Gastrocnemius medialis (tissue), 4 donors: ENCODE results near the gene ZNF605. TPM values are rescaled to one million over a fixed set of nuclear protein-coding genes. Genes with fewer than 3 reads are reported as not detected.
"Not testable (repeated sequence)": the region's sequence is repeated elsewhere in the genome, so short reads cannot be mapped to it uniquely, and the experiment has no call there.

Experiments
- ATAC-seq, 2 donors: fragments of 150-250 bp; one replicate each; pipeline ENCODE4 v1.9.1; 2016
- DNase-seq, 2 donors: peaks; one replicate each; pipeline ENCODE4 v3.0.0-alpha.2; 2019
- H3K27ac ChIP-seq, 4 donors: fragments of 200-600 bp; sonication (generic); 1 replicate in 1 of 4; 2 replicates in 3 of 4; pipeline ENCODE4 v1.5.1; 2016 to 2018; ENCODE audit warnings: mild to moderate bottlenecking in 2 of 4, moderate library complexity in 1 of 4
- H3K27me3 ChIP-seq, 3 donors: fragments of 200-600 bp; sonication (generic) in 2 of 3; 1 replicate in 1 of 3; 2 replicates in 2 of 3; pipeline versions ENCODE4 v1.5.1 to v1.6.0; 2016 to 2019; ENCODE audit warnings: mild to moderate bottlenecking in 1 of 3, moderate library complexity in 1 of 3
- H3K36me3 ChIP-seq, 2 donors: fragments of 200-600 bp; sonication (generic) in 1 of 2; one replicate each; pipeline ENCODE4 v1.5.1; 2017 to 2018
- H3K4me1 ChIP-seq, 2 donors: fragments of 200-600 bp; sonication (generic) in 1 of 2; one replicate each; pipeline ENCODE4 v1.5.1; 2016 to 2017; ENCODE audit warnings: mild to moderate bottlenecking in 2 of 2
- H3K4me3 ChIP-seq, 4 donors: fragments of 200-600 bp; sonication (generic) in 3 of 4; 1 replicate in 1 of 4; 2 replicates in 3 of 4; pipeline ENCODE4 v1.5.1; 2016 to 2019; ENCODE audit warnings: mild to moderate bottlenecking in 2 of 4
- H3K9me3 ChIP-seq, 3 donors: fragments of 200-600 bp; sonication (generic) in 2 of 3; 1 replicate in 1 of 3; 2 replicates in 2 of 3; pipeline ENCODE4 v1.5.1; 2016 to 2019
- POLR2A ChIP-seq, 2 donors: fragments of 450-650 bp; IDR thresholded peaks; one replicate each; pipeline ENCODE4 v1.6.1; 2017; ENCODE audit warnings: antibody characterized with exemption in 2 of 2, mild to moderate bottlenecking in 2 of 2, moderate library complexity in 2 of 2
- in situ Hi-C, 4 donors: fragments of 200-750 bp; cut with MboI; loops; one replicate each; pipeline versions ENCODE4 v1.15.0 to v1.8.0; 2017; ENCODE audit warnings: low sequenced_read_pairs in 4 of 4
- intact Hi-C: fragments of 100-400 bp; cut with DNase I; formaldehyde crosslinking; loops from one replicate; pipeline ENCODE4 v1.15.1; 2023; ENCODE audit warnings: low total_unique reads
- total RNA-seq, 4 donors: library from RNA; depleted of rRNA; stranded (reverse); fragments of >200 nt; gene quantifications; one replicate each; pipeline versions ENCODE4 v1.1.0 to v1.2.3, GENCODE V29; 2016
- TF ChIP-seq, protein P1 (sequence below), 5 experiments: fragments of 450-650 bp in 3 of 5; fragments of 200-600 bp in 2 of 5; sonication (generic) in 2 of 5; IDR thresholded peaks in 4 of 5; conservative IDR thresholded peaks in 1 of 5; 1 replicate in 4 of 5; 2 replicates in 1 of 5; pipeline ENCODE4 v1.5.1; 2016 to 2019; ENCODE audit warnings: antibody characterized with exemption in 5 of 5, mild to moderate bottlenecking in 3 of 5, moderate library complexity in 3 of 5

The ZNF605 gene
- total RNA-seq, result 1 to 10 TPM; 2.1 to 4.6 (median 2.2) TPM

DNA sequence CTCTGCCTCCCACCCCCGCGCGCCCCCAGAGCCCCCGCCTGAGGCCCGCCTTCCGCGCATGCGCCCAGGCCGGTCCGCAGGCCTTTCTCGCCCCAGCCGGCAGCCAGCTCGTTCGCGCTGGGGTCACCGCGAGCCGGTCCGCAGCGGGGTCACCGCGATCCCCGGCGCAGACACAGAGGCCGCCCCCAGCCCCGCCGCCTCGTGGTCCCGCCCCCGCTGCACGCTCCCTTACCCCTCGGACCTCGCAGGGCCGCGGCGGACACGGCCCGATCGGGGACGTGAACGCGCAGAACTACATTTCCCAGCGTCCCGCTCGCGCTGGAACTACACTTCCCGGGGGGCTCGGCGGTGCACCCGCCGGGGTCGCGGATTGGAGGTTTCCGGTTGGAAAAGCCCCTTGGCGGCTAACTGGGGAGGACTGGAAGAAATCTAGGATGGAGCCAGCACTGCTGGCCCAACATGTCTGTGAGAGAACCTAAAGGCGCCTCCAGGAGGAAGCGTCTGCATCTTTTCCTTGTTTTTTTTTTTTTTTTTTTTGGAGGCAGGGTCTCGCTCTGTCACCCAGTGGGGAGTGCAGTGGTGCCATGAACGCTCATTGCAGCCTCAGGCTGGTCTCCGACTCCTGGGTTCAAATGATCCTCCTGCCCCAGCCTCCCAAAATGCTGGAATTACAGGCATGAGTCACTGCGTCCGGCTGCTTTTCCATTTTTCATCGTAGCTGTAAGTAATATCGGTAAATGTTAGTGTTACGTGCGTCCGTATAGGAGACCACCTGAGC, at the start of gene ZNF605:
ZNF605 (minus strand) TSS at position 296 of the 778 bp plus-strand sequence. CDS start 10,671 bp downstream, outside the sequence.
- Histone ChIP-seq H3K27ac (peak within 1 kb of the TSS; percentile 82 to 96 (median 94)), H3K4me3 (peak within 1 kb of the TSS; percentile 85 to 99 (median 88)), H3K4me1 (peaks cover 9 to 20% of the 10 kb centered on the region in 2 donors), H3K36me3 (peaks cover 0 to 16% of the 10 kb centered on the region in 2 donors), H3K9me3 (peaks cover 0 to 14% (median 0%) of the 10 kb centered on the region in 3 donors), H3K27me3 (no peaks in the 10 kb centered on the region)
- ATAC-seq (peak; percentile 94 to 97), DNase-seq (peak; percentile 70 to 78)
- intact Hi-C loops (loop anchor here (1.0 to 5.0 kb wide), 7 partner anchors 30 to 225 kb away; partner anchors contain the start of genes CHFR, GOLGA3, ZNF10 and ZNF140), in situ Hi-C loops (no loop called here)
- TF ChIP-seq, protein P1, sequence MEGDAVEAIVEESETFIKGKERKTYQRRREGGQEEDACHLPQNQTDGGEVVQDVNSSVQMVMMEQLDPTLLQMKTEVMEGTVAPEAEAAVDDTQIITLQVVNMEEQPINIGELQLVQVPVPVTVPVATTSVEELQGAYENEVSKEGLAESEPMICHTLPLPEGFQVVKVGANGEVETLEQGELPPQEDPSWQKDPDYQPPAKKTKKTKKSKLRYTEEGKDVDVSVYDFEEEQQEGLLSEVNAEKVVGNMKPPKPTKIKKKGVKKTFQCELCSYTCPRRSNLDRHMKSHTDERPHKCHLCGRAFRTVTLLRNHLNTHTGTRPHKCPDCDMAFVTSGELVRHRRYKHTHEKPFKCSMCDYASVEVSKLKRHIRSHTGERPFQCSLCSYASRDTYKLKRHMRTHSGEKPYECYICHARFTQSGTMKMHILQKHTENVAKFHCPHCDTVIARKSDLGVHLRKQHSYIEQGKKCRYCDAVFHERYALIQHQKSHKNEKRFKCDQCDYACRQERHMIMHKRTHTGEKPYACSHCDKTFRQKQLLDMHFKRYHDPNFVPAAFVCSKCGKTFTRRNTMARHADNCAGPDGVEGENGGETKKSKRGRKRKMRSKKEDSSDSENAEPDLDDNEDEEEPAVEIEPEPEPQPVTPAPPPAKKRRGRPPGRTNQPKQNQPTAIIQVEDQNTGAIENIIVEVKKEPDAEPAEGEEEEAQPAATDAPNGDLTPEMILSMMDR (IDR thresholded peaks at IDR 0.05 in 4 of 5, conservative IDR thresholded peaks at IDR 0.05 in 1 of 5), result no peak
- TF ChIP-seq POLR2A (IDR thresholded peaks at IDR 0.05), result peak in 1 of 2 donors; percentile 30

DNA sequence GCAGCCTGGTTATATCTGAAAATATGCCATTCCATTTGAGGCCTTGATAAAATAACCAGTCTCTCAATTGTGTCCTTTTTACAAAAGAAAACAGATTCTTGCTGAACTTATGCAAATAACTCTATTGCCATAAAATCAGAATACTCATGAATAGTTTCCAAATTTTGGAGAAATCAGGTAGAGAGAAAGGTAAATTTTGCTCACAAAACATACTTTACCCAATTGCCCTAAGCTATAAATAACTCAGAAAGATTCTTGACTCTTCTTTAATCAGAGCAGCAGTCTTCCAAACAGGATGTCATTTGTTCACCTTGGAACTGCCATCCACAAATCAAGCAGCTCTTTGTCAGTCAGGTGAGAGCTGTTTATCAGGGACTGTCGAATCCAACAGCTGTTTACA, 42.6 kb upstream of the ZNF605 start:
- Histone ChIP-seq H3K9me3 (peaks cover 0 to 68% (median 27%) of the 10 kb centered on the region in 3 donors), H3K27ac (no peak overlapping the region), H3K4me1 (no peaks in the 10 kb centered on the region), H3K36me3 (peaks cover 0 to 46% of the 10 kb centered on the region in 2 donors), H3K4me3 (no peak overlapping the region), H3K27me3 (no peaks in the 10 kb centered on the region)
- DNase-seq, result no peak
- TF ChIP-seq POLR2A (IDR thresholded peaks at IDR 0.05), result no peak
- TF ChIP-seq, protein P1 (IDR thresholded peaks at IDR 0.05 in 4 of 5, conservative IDR thresholded peaks at IDR 0.05 in 1 of 5), result no peak
- ATAC-seq, result no peak
- intact Hi-C loops, result no loop called here
- in situ Hi-C loops, result no loop called here

DNA sequence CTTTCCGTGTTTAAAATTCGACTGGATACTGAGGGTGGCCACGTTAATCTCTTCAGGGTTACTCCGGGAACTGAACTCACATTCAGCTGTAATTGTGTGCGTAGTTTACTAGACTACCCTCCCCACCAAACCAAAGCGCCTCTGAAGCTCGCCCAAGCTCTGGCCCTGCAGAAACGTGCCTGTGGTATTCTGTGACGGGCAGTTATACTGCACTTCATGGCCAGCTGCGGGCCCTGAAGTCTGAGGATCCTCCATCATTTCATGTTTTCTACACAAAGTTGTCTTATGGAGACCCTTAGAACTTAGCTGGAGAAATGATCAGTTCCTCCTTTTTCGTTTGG, 30.7 kb upstream of the ZNF605 start:
- no peak for DNase-seq
- intact Hi-C loops, result loop anchor here (1.0 to 2.0 kb wide), 6 partner anchors 31 to 194 kb away; partner anchors contain the start of genes ZNF10, ZNF140, ZNF268 and ZNF605
- TF ChIP-seq POLR2A (IDR thresholded peaks at IDR 0.05), result no peak
- ATAC-seq, result no peak
- no peaks in the 10 kb centered on the region for H3K27me3 ChIP-seq
- peaks cover 12 to 13% of the 10 kb centered on the region in 2 donors for H3K4me1 ChIP-seq
- peak overlapping the region; percentile 86 to 88 (median 87) for H3K27ac ChIP-seq
- in situ Hi-C loops, result loop anchor here in 3 of 4 donors (5.0 kb wide), 3 partner anchors 50 to 90 kb away; partner anchors contain the start of gene ZNF84 (in 1 of the 3)
- peaks cover 0 to 26% (median under 1%) of the 10 kb centered on the region in 3 donors for H3K9me3 ChIP-seq
- H3K4me3 ChIP-seq, result peak overlapping the region; percentile 77 to 98 (median 88)
- H3K36me3 ChIP-seq, result peaks cover 0 to 40% of the 10 kb centered on the region in 2 donors

DNA sequence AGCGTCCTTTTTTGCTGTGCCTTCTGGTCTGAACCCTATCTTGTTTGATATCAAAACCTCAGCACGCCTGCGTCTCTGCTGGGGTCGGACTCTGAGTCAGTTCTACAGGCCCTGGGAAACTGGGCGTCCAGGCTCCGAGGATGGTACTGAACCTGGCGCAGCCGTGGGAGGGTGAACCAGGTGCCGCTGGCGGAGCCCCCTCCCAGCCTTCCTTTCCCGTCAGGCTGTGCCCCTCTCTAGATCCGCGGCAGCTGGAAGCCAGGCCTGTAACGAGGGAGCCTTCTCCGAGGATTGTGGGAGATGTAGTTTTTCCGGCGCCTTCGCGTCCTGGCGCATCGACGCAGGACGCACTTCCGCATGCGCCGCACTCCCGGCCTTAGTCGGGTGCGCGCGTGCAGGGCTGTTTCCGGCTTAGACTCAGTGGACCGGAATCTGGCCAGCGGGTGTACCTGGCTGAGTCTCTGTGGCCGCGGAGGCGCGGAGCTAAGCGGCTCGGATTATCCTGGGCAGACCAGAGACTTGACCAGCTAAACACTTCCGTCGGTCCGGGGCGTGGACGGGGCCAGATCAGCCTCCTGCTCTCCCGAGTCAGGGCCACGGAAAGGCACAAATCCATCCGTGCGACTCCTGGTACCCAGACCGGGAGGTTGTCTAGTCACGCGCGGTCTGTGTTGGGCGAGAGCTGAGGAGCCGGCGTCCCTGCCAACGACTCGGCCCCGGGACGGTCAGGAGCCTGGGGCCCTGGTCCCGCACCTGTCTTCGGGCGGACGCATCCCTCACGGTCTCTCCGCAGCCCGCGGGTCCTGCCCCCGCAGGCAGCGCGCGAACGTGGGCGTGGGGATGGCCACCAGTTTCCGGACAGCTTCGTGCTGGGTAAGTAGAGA, 30.1 kb upstream of the ZNF605 start, which contains the start of gene ZNF26:
ZNF26 (plus strand) TSS at position 367 of the 884 bp plus-strand sequence; CDS start at position 841, 474 bp downstream.
- peaks cover 0 to 35% of the 10 kb centered on the region in 2 donors for H3K36me3 ChIP-seq
- H3K27me3 ChIP-seq, result no peaks in the 10 kb centered on the region
- peak within 1 kb of the TSS; percentile 86 to 88 (median 87) for H3K27ac ChIP-seq
- in situ Hi-C loops, result loop anchor here in 3 of 4 donors (5.0 kb wide), 3 partner anchors 51 to 91 kb away; partner anchors contain the start of gene ZNF84 (in 1 of the 3)
- TF ChIP-seq POLR2A (IDR thresholded peaks at IDR 0.05), result peak; percentile 30 to 50
- TF ChIP-seq, protein P1 (IDR thresholded peaks at IDR 0.05 in 4 of 5, conservative IDR thresholded peaks at IDR 0.05 in 1 of 5), result no peak
- peaks cover 12 to 13% of the 10 kb centered on the region in 2 donors for H3K4me1 ChIP-seq
- DNase-seq (peak; percentile 81 to 86), ATAC-seq (peak; percentile 99 to 100)
- peak within 1 kb of the TSS; percentile 77 to 98 (median 88) for H3K4me3 ChIP-seq
- H3K9me3 ChIP-seq, result peaks cover 0 to 21% (median 0%) of the 10 kb centered on the region in 3 donors
- intact Hi-C loops, result loop anchor here (1.0 to 2.0 kb wide), 6 partner anchors 30 to 195 kb away; partner anchors contain the start of genes ZNF10, ZNF140, ZNF268 and ZNF605

DNA sequence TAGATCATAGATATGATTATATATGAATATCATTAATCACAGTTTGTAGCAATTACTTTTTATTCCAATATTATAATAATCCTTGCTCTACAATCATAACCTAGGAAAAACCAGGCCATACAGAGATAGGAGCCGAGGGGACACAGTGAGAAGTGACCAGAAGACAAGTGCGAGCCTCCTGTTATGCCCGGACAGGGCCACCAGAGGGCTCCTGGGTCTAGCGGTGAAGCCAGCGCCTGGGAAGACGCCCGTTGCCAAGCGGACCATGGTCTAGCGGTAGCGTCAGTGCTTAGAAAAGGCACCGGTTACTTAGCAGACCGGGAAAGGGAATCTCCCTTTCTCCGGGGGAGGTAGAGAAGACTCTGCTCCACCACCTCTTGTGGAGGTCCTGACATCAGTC, 20.8 kb upstream of the ZNF605 start:
- intact Hi-C loops, in situ Hi-C loops, H3K4me3 ChIP-seq, H3K9me3 ChIP-seq, DNase-seq, H3K36me3 ChIP-seq, H3K27me3 ChIP-seq, H3K27ac ChIP-seq, H3K4me1 ChIP-seq, ATAC-seq: not testable (repeated sequence)
